Measurements from ENCODE around the gene FAM9C.

The FAM9C gene

DNA sequence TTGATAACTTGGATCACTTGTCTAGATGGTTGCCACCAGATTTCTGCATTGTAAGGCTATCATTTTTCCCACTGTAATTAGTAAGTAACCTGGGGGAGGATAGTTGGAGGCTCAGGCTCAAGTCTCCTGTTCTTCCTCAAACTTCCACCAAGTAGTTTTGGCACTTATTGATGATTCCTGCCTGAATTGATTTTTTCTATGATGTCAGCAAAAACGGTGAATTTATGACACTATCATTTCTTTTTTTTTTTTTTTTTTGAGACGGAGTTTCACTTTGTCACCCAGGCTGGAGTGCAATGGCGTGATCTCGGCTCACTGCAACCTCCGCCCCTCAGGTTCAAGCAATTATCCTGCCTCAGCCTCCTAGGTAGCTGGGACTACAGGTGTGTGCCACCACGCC, 57.1 kb downstream of the FAM9C start:
- no peak for DNase-seq (ENCODE audit: low read depth)
- H3K4me3 ChIP-seq (ENCODE audit: low read length): no peak overlapping the region
- TF ChIP-seq, protein P1, sequence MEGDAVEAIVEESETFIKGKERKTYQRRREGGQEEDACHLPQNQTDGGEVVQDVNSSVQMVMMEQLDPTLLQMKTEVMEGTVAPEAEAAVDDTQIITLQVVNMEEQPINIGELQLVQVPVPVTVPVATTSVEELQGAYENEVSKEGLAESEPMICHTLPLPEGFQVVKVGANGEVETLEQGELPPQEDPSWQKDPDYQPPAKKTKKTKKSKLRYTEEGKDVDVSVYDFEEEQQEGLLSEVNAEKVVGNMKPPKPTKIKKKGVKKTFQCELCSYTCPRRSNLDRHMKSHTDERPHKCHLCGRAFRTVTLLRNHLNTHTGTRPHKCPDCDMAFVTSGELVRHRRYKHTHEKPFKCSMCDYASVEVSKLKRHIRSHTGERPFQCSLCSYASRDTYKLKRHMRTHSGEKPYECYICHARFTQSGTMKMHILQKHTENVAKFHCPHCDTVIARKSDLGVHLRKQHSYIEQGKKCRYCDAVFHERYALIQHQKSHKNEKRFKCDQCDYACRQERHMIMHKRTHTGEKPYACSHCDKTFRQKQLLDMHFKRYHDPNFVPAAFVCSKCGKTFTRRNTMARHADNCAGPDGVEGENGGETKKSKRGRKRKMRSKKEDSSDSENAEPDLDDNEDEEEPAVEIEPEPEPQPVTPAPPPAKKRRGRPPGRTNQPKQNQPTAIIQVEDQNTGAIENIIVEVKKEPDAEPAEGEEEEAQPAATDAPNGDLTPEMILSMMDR (conservative IDR thresholded peaks at IDR 0.05; ENCODE audit: low read depth, low read length): no peak

DNA sequence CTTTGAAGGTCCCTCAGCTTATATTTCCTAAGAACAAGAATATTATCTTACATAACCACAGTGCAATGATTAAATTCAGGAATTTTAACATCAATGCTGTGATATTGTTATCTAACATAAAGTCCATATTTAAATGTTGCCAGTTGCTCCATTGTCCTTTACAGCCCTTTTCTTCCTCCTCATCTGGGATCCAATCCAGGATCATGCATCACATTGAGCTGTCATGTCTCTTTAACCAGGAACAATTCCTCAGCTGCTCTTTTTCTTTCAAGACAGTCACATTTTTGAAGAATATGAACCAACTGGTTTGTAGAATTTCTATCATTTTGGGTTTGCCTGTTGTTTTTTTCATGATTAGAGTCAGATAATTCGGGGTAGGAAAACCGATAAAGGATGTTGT, 57.5 kb downstream of the FAM9C start:
- no peak overlapping the region for H3K4me3 ChIP-seq (ENCODE audit: low read length)
- TF ChIP-seq, protein P1 (conservative IDR thresholded peaks at IDR 0.05; ENCODE audit: low read depth, low read length): no peak
- no peak for DNase-seq (ENCODE audit: low read depth)

DNA sequence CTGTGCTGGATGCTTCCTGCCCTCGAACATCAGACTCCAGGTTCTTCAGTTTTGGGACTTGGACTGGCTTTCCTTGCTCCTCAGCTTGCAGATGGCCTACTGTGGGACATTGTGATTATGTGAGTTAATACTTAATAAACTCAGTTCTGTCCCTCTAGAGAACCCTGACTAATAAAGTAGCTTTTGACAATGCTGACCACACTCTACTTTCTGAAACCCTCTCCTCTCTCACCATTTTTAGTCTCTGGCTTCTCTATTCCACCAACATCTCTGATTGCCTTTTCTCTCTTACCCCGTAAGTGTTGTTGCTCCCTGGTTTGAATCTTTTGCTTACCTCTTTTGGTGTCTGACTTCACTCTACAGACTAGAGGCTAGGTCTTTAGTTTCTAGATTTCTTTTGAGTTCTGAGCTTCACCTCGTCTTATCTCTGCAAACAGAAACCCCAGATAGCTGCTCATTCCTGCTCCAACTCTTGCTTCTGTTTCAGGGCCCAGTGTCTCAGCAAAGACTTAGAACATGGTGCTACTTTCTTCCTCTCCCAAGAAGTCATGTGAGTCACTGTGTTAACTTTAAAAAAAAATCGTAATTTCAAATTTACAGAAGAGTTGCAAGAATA, 58.1 kb downstream of the FAM9C start:
- no peak for DNase-seq (ENCODE audit: low read depth)
- H3K4me3 ChIP-seq (ENCODE audit: low read length): no peak overlapping the region
- TF ChIP-seq, protein P1 (conservative IDR thresholded peaks at IDR 0.05; ENCODE audit: low read depth, low read length): no peak

Measured in retinal pigment epithelial cell (primary cell).